ENCODE measurements around the gene LDLRAP1.

Gene LDLRAP1

GRCh38 chr1:25517476-25518394 is 25.7 kb upstream of the LDLRAP1 start:
- Histone ChIP-seq H2AFZ (ENCODE audit: low read depth, low read length, severe bottlenecking) (no peak overlapping the region), H3F3A (ENCODE audit: insufficient read depth) (no peaks in the 10 kb centered on the region), H3K27ac (ENCODE audit: low read depth, low read length) (no peak overlapping the region), H3K9ac (ENCODE audit: low read length) (no peak overlapping the region), H3K4me3 (ENCODE audit: insufficient read depth, low read length, poor library complexity, severe bottlenecking) (no peak overlapping the region), H3K27me3 (ENCODE audit: low read length) (no peaks in the 10 kb centered on the region), H3K9me2 (replicated peaks; ENCODE audit: insufficient read depth, low read length) (no peaks in the 10 kb centered on the region), H3K9me3 (ENCODE audit: insufficient read depth, low read length) (no peaks in the 10 kb centered on the region), H3K79me2 (ENCODE audit: insufficient read depth, low read length) (no peaks in the 10 kb centered on the region), H4K20me1 (ENCODE audit: low read depth, low read length) (no peaks in the 10 kb centered on the region), H3K36me3 (ENCODE audit: low read length) (no peaks in the 10 kb centered on the region), H3K4me2 (ENCODE audit: low read depth, low read length, poor library complexity, severe bottlenecking) (no peak overlapping the region)
- TF ChIP-seq CTCF (IDR thresholded peaks at IDR 0.05; ENCODE audit: insufficient read depth, low read length, poor library complexity, severe bottlenecking) (no peak), EZH2phosphoT487 (conservative IDR thresholded peaks at IDR 0.05; ENCODE audit: low read length) (no peak)

GRCh38 chr1:25519624-25520023 is 23.8 kb upstream of the LDLRAP1 start:
- Histone ChIP-seq H3K36me3 (ENCODE audit: low read length) (no peaks in the 10 kb centered on the region), H2AFZ (ENCODE audit: low read depth, low read length, severe bottlenecking) (no peak overlapping the region), H3K27ac (ENCODE audit: low read depth, low read length) (no peak overlapping the region), H3K4me3 (ENCODE audit: insufficient read depth, low read length, poor library complexity, severe bottlenecking) (no peak overlapping the region), H3K9me3 (ENCODE audit: insufficient read depth, low read length) (no peaks in the 10 kb centered on the region), H3K27me3 (ENCODE audit: low read length) (no peaks in the 10 kb centered on the region), H3K9ac (ENCODE audit: low read length) (no peak overlapping the region), H3F3A (ENCODE audit: insufficient read depth) (no peaks in the 10 kb centered on the region), H4K20me1 (ENCODE audit: low read depth, low read length) (no peaks in the 10 kb centered on the region), H3K79me2 (ENCODE audit: insufficient read depth, low read length) (no peaks in the 10 kb centered on the region), H3K4me2 (ENCODE audit: low read depth, low read length, poor library complexity, severe bottlenecking) (no peak overlapping the region), H3K9me2 (replicated peaks; ENCODE audit: insufficient read depth, low read length) (no peaks in the 10 kb centered on the region)
- no peak for TF ChIP-seq EZH2phosphoT487 (conservative IDR thresholded peaks at IDR 0.05; ENCODE audit: low read length)
- TF ChIP-seq CTCF (IDR thresholded peaks at IDR 0.05; ENCODE audit: insufficient read depth, low read length, poor library complexity, severe bottlenecking) = no peak

GRCh38 chr1:25520446-25521061 is 22.9 kb upstream of the LDLRAP1 start:
- Histone ChIP-seq H3F3A (ENCODE audit: insufficient read depth) (no peaks in the 10 kb centered on the region), H3K4me2 (ENCODE audit: low read depth, low read length, poor library complexity, severe bottlenecking) (no peak overlapping the region), H3K36me3 (ENCODE audit: low read length) (no peaks in the 10 kb centered on the region), H3K9me2 (replicated peaks; ENCODE audit: insufficient read depth, low read length) (no peaks in the 10 kb centered on the region), H3K27me3 (ENCODE audit: low read length) (no peaks in the 10 kb centered on the region), H3K4me3 (ENCODE audit: insufficient read depth, low read length, poor library complexity, severe bottlenecking) (no peak overlapping the region), H3K9me3 (ENCODE audit: insufficient read depth, low read length) (no peaks in the 10 kb centered on the region), H2AFZ (ENCODE audit: low read depth, low read length, severe bottlenecking) (no peak overlapping the region), H3K9ac (ENCODE audit: low read length) (no peak overlapping the region), H4K20me1 (ENCODE audit: low read depth, low read length) (no peaks in the 10 kb centered on the region), H3K27ac (ENCODE audit: low read depth, low read length) (no peak overlapping the region), H3K79me2 (ENCODE audit: insufficient read depth, low read length) (no peaks in the 10 kb centered on the region)
- TF ChIP-seq CTCF (IDR thresholded peaks at IDR 0.05; ENCODE audit: insufficient read depth, low read length, poor library complexity, severe bottlenecking) = peak; percentile 72
- TF ChIP-seq EZH2phosphoT487 (conservative IDR thresholded peaks at IDR 0.05; ENCODE audit: low read length) = no peak
